ENCODE results near the gene CISD1.
A peak's percentile ranks its signal among the peaks of the same experiment; 100 is the strongest.

The CISD1 gene

GRCh38 chr10:58266826-58267712 lies 1.9 kb upstream of the CISD1 start:
- TF ChIP-seq CTCF (IDR thresholded peaks at IDR 0.05; ENCODE audit: low read depth, low read length), result no peak

GRCh38 chr10:58267713-58268453 lies 1.1 kb upstream of the CISD1 start, which contains the start of gene IPMK:
TSS of gene IPMK (minus strand) at chr10:58267894. CDS start at chr10:58267611, 283 bp downstream.
- DNase-seq (ENCODE audit: extremely low read depth, low read depth), result peak; percentile 72
- TF ChIP-seq CTCF (IDR thresholded peaks at IDR 0.05; ENCODE audit: low read depth, low read length), result no peak

More at GRCh38 chr10:58266826-58267712, 1.9 kb upstream of the CISD1 start:
- peak; percentile 34 for DNase-seq (ENCODE audit: extremely low read depth, low read depth)

GRCh38 chr10:58268454-58268945 lies 462 bp upstream of the CISD1 start:
- no peak for TF ChIP-seq CTCF (IDR thresholded peaks at IDR 0.05; ENCODE audit: low read depth, low read length)
- no peak for DNase-seq (ENCODE audit: extremely low read depth, low read depth)

GRCh38 chr10:58269782-58270290 lies 874 bp downstream of the CISD1 start:
- no peak for DNase-seq (ENCODE audit: extremely low read depth, low read depth)
- TF ChIP-seq CTCF (IDR thresholded peaks at IDR 0.05; ENCODE audit: low read depth, low read length), result no peak

- DNase-seq (ENCODE audit: extremely low read depth, low read depth), result no peak
- TF ChIP-seq CTCF (IDR thresholded peaks at IDR 0.05; ENCODE audit: low read depth, low read length), result no peak
Measured at GRCh38 chr10:58275261-58275660, 6.3 kb downstream of the CISD1 start.

GRCh38 chr10:58275908-58276307 lies 6.9 kb downstream of the CISD1 start:
- DNase-seq (ENCODE audit: extremely low read depth, low read depth), result no peak
- TF ChIP-seq CTCF (IDR thresholded peaks at IDR 0.05; ENCODE audit: low read depth, low read length), result no peak

Measured in AG09319 (cell line).